Naive B cell (primary cell): Measurements from ENCODE around the gene CD276. TPM values are rescaled to one million over a fixed set of nuclear protein-coding genes. Genes with fewer than 3 reads are reported as not detected.
"Not testable (repeated sequence)": the region's sequence is repeated elsewhere in the genome, so short reads cannot be mapped to it uniquely, and the experiment has no call there.

Source experiments
- ATAC-seq, 2 donors: fragments of 150-1000 bp; cut with Tn5 transposase; 2 replicates each; pipeline ENCODE4 v1.10.0; 2021; ENCODE audit warnings: low read depth in 2 of 2, mild to moderate bottlenecking in 2 of 2, moderate library complexity in 2 of 2
- DNase-seq: peaks from one replicate; pipeline ENCODE4 v3.0.0; 2022
- H3K27ac Mint-ChIP-seq, 6 donors: one replicate each; pipeline ENCODE4 v1.8.0; 2020 to 2022; ENCODE audit warnings: mild to moderate bottlenecking in 6 of 6, mixed read lengths in 6 of 6, moderate library complexity in 5 of 6, inconsistent platforms in 2 of 6
- H3K27me3 Mint-ChIP-seq, 3 donors: one replicate each; pipeline ENCODE4 v1.8.0; 2021 to 2022; ENCODE audit warnings: mixed read lengths in 3 of 3, mild to moderate bottlenecking in 1 of 3
- H3K36me3 Mint-ChIP-seq, 2 donors: one replicate each; pipeline ENCODE4 v1.8.0; 2020 to 2022; ENCODE audit warnings: mixed read lengths in 2 of 2, inconsistent platforms in 1 of 2, mild to moderate bottlenecking in 1 of 2
- H3K4me1 Mint-ChIP-seq, 3 donors: one replicate each; pipeline ENCODE4 v1.8.0; 2020 to 2022; ENCODE audit warnings: mixed read lengths in 3 of 3, inconsistent platforms in 1 of 3, mild to moderate bottlenecking in 1 of 3, moderate library complexity in 1 of 3
- H3K4me3 Mint-ChIP-seq, 8 donors: one replicate each; pipeline ENCODE4 v1.8.0; 2020 to 2022; ENCODE audit warnings: mild to moderate bottlenecking in 8 of 8, mixed read lengths in 8 of 8, moderate library complexity in 8 of 8, inconsistent platforms in 2 of 8
- H3K9me3 Mint-ChIP-seq, 7 donors: one replicate each; pipeline ENCODE4 v1.8.0; 2020 to 2022; ENCODE audit warnings: mixed read lengths in 7 of 7, mild to moderate bottlenecking in 5 of 7, inconsistent platforms in 2 of 7, moderate library complexity in 1 of 7
- polyA plus RNA-seq, 6 donors: library from polyadenylated mRNA; unstranded; fragments of 300-500 nt; fragmentation: Illumina TruSeq; gene quantifications; one replicate each; pipeline ENCODE4 v1.2.3, GENCODE V29; 2021; ENCODE audit warnings: low read depth in 6 of 6

CD276 gene
- polyA plus RNA-seq, 6 donors from 2014 or later, result not detected

DNA sequence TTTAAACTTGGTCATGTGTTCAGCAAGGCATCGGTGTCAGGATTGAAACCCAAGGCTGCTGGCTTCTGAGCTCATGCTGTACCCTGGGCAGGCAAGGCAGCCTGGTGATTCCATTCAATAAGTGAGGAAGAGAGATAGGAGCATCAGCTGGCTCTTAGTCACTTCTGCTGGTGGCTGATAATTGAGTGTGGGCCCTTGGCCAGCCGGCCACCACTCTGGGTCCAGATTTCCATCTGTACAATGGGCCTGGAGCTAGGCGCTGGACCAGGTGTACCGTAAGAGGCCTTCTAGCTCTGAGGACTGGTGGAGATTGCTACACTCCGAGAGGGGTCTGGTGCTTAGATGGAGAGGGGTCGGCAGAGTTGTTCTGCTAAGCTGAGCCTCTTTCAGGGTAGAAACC is 4.3 kb downstream of the CD276 start:
- H3K4me3 Mint-ChIP-seq, result no peak overlapping the region
- DNase-seq, result no peak
- H3K36me3 Mint-ChIP-seq, result no peaks in the 10 kb centered on the region
- no peak for ATAC-seq
- peaks cover 39 to 59% (median 51%) of the 10 kb centered on the region in 3 donors for H3K27me3 Mint-ChIP-seq
- no peaks in the 10 kb centered on the region for H3K9me3 Mint-ChIP-seq
- H3K4me1 Mint-ChIP-seq, result peaks cover 6 to 9% (median 8%) of the 10 kb centered on the region in 3 donors
- H3K27ac Mint-ChIP-seq, result no peak overlapping the region

DNA sequence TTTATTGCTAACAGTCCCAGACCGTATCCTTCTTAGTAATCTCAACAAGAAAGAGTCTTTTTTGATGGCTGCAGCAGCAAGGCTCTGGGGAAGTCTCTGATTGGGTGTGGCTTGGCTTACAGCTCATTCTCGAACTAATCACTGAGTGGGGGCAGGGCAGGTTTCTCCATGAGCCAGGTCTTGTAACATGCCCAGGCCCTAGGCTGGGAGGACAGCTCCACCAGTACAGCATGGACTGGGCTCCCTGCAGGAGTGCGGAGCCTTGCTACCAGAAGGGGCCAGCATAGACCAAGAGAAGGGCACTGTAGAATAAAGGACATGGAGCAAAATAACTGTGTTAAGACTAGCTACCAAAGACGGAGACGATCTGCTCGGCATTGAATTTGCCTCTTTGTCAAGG is 7.2 kb downstream of the CD276 start:
- H3K27ac Mint-ChIP-seq, result no peak overlapping the region
- DNase-seq (no peak), ATAC-seq (no peak)
- no peak overlapping the region for H3K4me3 Mint-ChIP-seq
- H3K36me3 Mint-ChIP-seq, result no peaks in the 10 kb centered on the region
- H3K27me3 Mint-ChIP-seq, result peaks cover 42 to 60% (median 57%) of the 10 kb centered on the region in 3 donors
- no peaks in the 10 kb centered on the region for H3K9me3 Mint-ChIP-seq
- H3K4me1 Mint-ChIP-seq, result peaks cover 0 to 1% (median under 1%) of the 10 kb centered on the region in 3 donors

DNA sequence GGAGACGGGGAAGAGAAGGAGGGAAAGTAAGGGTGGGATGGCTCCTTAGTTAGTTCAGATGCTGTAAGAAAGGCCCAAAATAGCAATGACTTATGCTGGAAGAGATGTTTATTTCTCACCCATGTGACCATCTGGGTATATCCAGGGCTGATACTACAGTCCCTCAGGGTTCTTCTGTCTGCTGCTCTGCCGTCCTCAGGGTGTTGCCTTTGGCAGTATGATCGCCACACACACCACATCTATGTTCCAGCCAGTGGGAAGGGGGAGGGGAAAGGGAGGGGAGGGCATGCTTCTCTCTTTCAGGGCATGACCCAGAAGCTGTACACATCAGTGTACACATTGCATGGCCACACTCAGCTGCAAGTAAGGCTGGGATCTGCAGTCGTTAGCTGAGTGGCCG is 10.2 kb downstream of the CD276 start:
- no peak for DNase-seq
- H3K27ac Mint-ChIP-seq, result peak overlapping the region in 1 of 6 donors; percentile 79
- peaks cover 36 to 59% (median 57%) of the 10 kb centered on the region in 3 donors for H3K27me3 Mint-ChIP-seq
- peak overlapping the region in 1 of 8 donors; percentile 50 for H3K4me3 Mint-ChIP-seq
- H3K36me3 Mint-ChIP-seq, result no peaks in the 10 kb centered on the region
- H3K4me1 Mint-ChIP-seq, result peaks cover 9 to 13% (median 10%) of the 10 kb centered on the region in 3 donors
- H3K9me3 Mint-ChIP-seq, result no peaks in the 10 kb centered on the region
- no peak for ATAC-seq

DNA sequence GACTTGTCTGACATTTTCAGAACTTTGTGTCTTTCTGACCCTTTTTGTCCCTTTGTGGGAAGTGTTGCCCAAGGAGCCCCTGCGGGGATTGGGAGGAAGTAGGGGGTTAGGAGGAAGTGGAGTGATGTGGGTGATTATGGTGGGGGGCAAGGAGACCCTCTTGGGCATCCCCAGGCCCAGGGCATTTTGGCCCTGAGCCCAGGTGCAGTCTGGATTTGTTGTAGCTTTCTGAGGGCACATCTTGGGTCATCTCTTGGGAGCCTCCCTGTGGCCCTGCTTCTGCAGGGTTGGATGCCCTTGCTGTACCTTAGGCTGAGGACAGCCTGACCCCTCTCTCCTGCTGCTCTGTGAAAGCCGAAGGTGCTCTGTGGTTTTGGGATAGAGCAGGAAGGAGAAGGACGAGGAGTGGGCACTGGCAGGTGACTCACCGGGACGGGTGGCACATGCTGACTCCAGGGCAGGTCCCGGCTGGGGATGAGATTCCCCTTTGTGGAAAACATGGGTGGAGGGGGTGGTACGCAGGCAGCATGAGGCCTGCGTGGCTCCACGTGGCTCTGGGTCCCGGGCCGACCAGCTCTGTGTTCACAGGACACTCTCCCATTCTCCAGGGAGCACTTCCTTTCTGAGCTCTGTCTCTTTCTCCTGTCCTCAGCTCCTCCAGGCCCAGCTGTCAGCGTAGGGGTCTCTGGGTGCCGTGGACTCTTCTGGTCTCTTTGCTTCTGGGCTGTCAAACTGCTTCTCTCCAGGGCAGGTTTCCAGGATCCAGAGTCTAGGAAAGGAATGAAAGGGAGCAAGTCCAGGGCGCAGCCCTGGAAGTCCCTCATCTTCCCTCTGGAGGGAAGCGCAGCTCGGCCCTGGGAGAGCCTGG is 11.8 kb downstream of the CD276 start:
- DNase-seq (no peak), ATAC-seq (no peak)
- Mint-ChIP-seq H3K27ac (no peak overlapping the region), H3K4me1 (peaks cover 9 to 13% (median 10%) of the 10 kb centered on the region in 3 donors), H3K9me3 (no peaks in the 10 kb centered on the region), H3K36me3 (no peaks in the 10 kb centered on the region), H3K4me3 (no peak overlapping the region), H3K27me3 (peaks cover 41 to 71% (median 69%) of the 10 kb centered on the region in 3 donors)

DNA sequence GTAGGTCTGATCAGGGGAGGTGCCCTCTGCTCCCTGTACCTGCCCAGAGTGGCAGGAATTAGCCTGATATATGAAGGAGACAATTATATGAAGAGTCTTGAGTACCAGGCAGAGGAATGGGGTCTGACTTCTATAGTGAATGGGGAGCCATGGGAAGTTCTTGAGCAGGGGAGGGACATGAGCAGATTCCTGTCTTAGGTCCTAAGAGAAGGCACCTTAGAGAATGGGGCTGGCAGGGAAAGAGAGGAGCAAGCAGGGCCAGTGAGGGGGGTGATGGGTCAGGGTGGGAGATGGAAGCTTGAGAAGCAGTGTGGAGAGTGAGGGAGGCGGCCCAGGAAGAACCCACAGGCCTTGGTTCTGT is 12.4 kb downstream of the CD276 start:
- ATAC-seq, result no peak
- no peak for DNase-seq
- no peaks in the 10 kb centered on the region for H3K9me3 Mint-ChIP-seq
- H3K4me1 Mint-ChIP-seq, result peaks cover 9 to 13% (median 10%) of the 10 kb centered on the region in 3 donors
- H3K36me3 Mint-ChIP-seq, result no peaks in the 10 kb centered on the region
- H3K27ac Mint-ChIP-seq, result peak overlapping the region in 1 of 6 donors; percentile 6
- H3K4me3 Mint-ChIP-seq, result no peak overlapping the region
- H3K27me3 Mint-ChIP-seq, result peaks cover 41 to 76% (median 73%) of the 10 kb centered on the region in 3 donors

DNA sequence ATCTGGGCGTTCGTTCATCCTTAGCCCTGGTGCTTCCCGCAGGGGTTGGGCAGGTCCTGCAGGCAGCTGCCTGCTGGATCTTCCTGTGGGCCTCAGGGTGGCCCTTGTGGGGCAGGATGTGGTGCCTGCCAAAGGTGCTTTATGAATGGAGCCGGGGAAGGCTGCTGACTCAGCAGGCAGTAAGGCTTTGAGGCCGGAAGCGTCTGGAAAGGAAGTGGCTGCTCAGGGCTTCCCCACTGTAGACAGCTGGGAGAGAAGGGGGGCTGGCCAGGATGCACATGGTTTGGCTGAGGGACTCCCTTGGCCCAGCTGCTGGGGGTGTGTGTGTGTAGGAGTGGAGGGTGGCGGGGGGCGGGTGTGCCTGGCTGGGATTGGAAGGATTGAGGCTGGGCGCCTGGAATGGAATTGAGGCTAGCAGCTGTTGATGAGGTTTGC is 12.9 kb downstream of the CD276 start:
- Mint-ChIP-seq H3K4me3 (no peak overlapping the region), H3K27ac (no peak overlapping the region), H3K4me1 (peaks cover 9 to 13% (median 10%) of the 10 kb centered on the region in 3 donors), H3K9me3 (no peaks in the 10 kb centered on the region), H3K27me3 (peaks cover 45 to 76% (median 76%) of the 10 kb centered on the region in 3 donors), H3K36me3 (no peaks in the 10 kb centered on the region)
- ATAC-seq (peak; percentile 76 to 79), DNase-seq (peak; percentile 8)

DNA sequence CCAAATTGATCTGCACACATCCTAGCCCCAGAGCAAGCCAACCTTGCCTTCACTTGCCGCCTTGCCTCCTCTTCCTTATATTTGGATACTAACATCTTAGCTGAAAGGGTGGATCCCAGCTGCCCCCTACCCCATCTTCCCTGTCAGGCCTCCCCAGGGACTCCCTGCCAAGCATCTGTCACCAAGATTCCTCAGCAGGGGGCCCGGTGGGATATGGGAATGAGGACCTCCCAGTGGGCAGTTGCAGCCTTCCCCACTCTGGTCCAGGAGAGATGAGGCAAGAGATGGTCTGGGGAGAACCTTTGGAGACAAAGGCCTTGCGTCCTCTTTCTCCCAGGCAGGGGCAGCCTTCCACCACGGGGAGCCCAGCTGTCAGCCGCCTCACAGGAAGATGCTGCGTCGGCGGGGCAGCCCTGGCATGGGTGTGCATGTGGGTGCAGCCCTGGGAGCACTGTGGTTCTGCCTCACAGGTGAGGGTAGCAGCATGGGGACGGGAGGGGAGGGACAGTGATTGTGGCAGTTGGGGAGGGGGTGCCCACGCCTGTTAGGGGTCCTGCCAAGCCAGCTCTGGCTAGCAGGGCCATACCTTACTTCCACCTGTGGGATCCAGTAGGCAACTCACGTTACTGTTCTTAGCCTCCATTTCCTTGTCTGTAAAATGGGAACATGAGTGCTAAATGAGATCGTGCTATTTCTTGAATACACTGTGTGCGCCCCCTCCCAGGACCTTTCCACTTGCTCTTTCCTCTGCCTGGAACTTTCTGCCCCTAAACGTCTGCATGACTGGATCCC is 15.3 kb downstream of the CD276 start:
- Mint-ChIP-seq H3K27me3 (peaks cover 35 to 66% (median 57%) of the 10 kb centered on the region in 3 donors), H3K4me1 (peaks cover 9 to 13% (median 10%) of the 10 kb centered on the region in 3 donors), H3K9me3 (no peaks in the 10 kb centered on the region), H3K4me3 (peak overlapping the region in 1 of 8 donors; percentile 80), H3K36me3 (no peaks in the 10 kb centered on the region), H3K27ac (peak overlapping the region in 1 of 6 donors; percentile 73)
- ATAC-seq, result no peak
- DNase-seq, result no peak

DNA sequence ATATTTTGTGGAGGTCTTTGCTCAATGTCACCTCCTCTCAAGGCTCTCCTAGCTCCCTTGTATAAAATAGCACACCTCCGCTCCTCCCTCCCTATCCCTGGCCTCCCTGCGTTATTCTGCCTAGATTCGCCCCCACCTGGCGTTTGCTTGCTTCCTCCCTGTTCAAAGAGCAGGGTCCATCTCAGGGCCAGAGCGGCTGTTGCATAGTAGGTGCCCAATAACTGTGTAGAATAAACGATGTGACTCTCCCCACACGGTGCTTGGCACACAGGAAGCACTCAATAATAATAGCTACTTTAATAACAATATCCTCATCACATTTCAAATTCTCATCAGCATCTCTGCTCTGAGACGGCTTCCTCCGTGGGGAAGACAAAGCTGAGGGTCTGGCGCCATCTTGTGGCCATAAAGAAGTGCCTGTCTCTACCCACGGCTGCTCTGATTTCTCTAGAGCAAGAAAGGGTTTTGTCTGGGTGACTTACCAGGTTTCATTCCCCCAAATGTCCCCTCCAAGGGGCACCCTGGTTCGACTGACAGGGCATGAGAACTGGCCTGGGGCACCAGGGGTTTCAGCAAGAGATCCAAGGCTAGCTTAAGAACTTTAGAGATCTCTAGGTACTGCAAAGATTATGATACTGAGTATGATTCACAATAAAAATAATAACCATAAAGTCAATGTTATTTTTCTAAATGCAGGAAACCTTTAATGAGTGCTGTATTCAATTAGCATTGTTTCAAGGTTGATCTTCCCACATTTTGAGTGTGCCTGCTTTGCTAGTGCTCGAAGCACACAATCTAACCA is 16.1 kb downstream of the CD276 start:
- H3K27me3 Mint-ChIP-seq, result peaks cover 36 to 61% (median 58%) of the 10 kb centered on the region in 3 donors
- peak overlapping the region in 1 of 6 donors; percentile 73 for H3K27ac Mint-ChIP-seq
- DNase-seq (peak; percentile 46), ATAC-seq (peak; percentile 57 to 61)
- no peaks in the 10 kb centered on the region for H3K9me3 Mint-ChIP-seq
- no peaks in the 10 kb centered on the region for H3K36me3 Mint-ChIP-seq
- peaks cover 10 to 13% (median 11%) of the 10 kb centered on the region in 3 donors for H3K4me1 Mint-ChIP-seq
- no peak overlapping the region for H3K4me3 Mint-ChIP-seq

DNA sequence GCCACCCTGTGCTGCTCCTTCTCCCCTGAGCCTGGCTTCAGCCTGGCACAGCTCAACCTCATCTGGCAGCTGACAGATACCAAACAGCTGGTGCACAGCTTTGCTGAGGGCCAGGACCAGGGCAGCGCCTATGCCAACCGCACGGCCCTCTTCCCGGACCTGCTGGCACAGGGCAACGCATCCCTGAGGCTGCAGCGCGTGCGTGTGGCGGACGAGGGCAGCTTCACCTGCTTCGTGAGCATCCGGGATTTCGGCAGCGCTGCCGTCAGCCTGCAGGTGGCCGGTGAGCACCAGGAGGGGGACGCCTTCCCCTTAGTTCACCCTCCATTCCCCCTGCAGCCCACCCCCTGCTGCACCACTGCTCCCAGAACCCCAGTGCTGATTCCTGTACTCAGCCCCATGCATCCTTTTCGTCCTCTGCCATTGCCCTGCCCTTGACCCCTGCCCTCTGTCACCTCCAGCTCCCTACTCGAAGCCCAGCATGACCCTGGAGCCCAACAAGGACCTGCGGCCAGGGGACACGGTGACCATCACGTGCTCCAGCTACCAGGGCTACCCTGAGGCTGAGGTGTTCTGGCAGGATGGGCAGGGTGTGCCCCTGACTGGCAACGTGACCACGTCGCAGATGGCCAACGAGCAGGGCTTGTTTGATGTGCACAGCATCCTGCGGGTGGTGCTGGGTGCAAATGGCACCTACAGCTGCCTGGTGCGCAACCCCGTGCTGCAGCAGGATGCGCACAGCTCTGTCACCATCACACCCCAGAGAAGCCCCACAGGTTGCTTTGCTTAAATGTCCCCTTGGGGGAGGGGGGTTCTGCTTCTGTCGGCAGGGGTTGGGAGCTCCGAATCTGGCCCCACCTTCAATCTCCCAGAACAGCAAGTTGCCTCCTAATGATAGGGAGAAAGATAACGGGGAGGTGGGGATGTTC is 18.4 kb downstream of the CD276 start:
- not testable (repeated sequence) for DNase-seq, H3K9me3 Mint-ChIP-seq, H3K4me3 Mint-ChIP-seq, ATAC-seq, H3K36me3 Mint-ChIP-seq, H3K27ac Mint-ChIP-seq, H3K4me1 Mint-ChIP-seq
- H3K27me3 Mint-ChIP-seq, result peaks cover 25 to 55% (median 50%) of the 10 kb centered on the region in 3 donors

DNA sequence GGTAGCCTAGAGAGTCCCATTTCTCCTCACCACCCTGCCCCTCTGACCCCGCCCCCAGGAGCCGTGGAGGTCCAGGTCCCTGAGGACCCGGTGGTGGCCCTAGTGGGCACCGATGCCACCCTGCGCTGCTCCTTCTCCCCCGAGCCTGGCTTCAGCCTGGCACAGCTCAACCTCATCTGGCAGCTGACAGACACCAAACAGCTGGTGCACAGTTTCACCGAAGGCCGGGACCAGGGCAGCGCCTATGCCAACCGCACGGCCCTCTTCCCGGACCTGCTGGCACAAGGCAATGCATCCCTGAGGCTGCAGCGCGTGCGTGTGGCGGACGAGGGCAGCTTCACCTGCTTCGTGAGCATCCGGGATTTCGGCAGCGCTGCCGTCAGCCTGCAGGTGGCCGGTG is 19.4 kb downstream of the CD276 start:
- ATAC-seq, H3K27ac Mint-ChIP-seq, H3K4me3 Mint-ChIP-seq, H3K4me1 Mint-ChIP-seq, DNase-seq, H3K9me3 Mint-ChIP-seq, H3K36me3 Mint-ChIP-seq: not testable (repeated sequence)
- peaks cover 23 to 53% (median 52%) of the 10 kb centered on the region in 3 donors for H3K27me3 Mint-ChIP-seq

DNA sequence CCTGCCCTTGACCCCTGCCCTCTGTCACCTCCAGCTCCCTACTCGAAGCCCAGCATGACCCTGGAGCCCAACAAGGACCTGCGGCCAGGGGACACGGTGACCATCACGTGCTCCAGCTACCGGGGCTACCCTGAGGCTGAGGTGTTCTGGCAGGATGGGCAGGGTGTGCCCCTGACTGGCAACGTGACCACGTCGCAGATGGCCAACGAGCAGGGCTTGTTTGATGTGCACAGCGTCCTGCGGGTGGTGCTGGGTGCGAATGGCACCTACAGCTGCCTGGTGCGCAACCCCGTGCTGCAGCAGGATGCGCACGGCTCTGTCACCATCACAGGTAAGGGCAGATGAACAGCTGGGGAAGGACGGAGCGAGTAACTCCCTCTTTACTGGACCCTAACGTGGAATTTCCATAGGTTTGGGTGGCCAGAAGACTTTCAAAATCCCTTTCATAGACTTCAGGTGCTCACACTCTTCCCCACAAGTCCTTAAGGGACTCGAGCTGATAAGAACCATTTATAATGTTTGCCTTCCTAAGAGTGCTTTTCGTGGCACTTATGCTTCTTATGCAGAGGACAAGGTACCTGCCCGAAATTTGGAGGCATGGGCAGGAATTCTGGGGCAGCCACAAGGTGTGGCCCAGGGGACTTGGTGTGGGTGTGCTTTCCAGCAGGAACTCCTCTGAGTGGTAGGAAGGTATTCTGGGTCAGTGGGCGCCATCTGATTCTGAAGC is 20.1 kb downstream of the CD276 start:
- H3K4me3 Mint-ChIP-seq, H3K27ac Mint-ChIP-seq, H3K36me3 Mint-ChIP-seq, H3K9me3 Mint-ChIP-seq, DNase-seq, ATAC-seq, H3K4me1 Mint-ChIP-seq: not testable (repeated sequence)
- H3K27me3 Mint-ChIP-seq, result peaks cover 23 to 52% (median 52%) of the 10 kb centered on the region in 3 donors
